WTC11 (cell line): Measurements from ENCODE around the gene HPCA.

Experiments used
- CREB1 ChIP-seq: sonication (generic); formaldehyde crosslinking; IDR thresholded peaks from 2 replicates; pipeline ENCODE4 v1.8.0; 2023; ENCODE audit warnings: mild to moderate bottlenecking, missing genetic modification reagents
- NFATC4 ChIP-seq: fragments of 250-450 bp; sonication (Bioruptor Pico); IDR thresholded peaks from 2 replicates; pipeline ENCODE4 v1.9.0; 2021; ENCODE audit warnings: mild to moderate bottlenecking
- SP1 ChIP-seq: sonication (generic); formaldehyde crosslinking; conservative IDR thresholded peaks from 2 replicates; pipeline ENCODE4 v1.8.1; 2022; ENCODE audit warnings: missing genetic modification reagents
- TCF7 ChIP-seq: sonication (generic); formaldehyde crosslinking; IDR thresholded peaks from 2 replicates; pipeline ENCODE4 v1.8.0; 2022; ENCODE audit warnings: mild to moderate bottlenecking, low read depth, missing genetic modification reagents, moderate library complexity
- TEAD4 ChIP-seq: sonication (generic); formaldehyde crosslinking; IDR thresholded peaks from 2 replicates; pipeline ENCODE4 v1.8.0; 2022; ENCODE audit warnings: mild to moderate bottlenecking, missing genetic modification reagents
- ZNF232 ChIP-seq: sonication (generic); formaldehyde crosslinking; IDR thresholded peaks from 2 replicates; pipeline ENCODE4 v1.8.0; 2022; ENCODE audit warnings: mild to moderate bottlenecking, missing genetic modification reagents
- ZNF263 ChIP-seq: sonication (generic); formaldehyde crosslinking; IDR thresholded peaks from 2 replicates; pipeline ENCODE4 v1.8.1; 2022; ENCODE audit warnings: low read depth, mild to moderate bottlenecking, moderate library complexity, missing genetic modification reagents
- TF ChIP-seq, protein P1 (sequence below): sonication (generic); formaldehyde crosslinking; IDR thresholded peaks from 2 replicates; pipeline ENCODE4 v1.8.0; 2022; ENCODE audit warnings: missing genetic modification reagents
- TF ChIP-seq, protein P2 (sequence below): sonication (generic); formaldehyde crosslinking; conservative IDR thresholded peaks from 2 replicates; pipeline ENCODE4 v1.8.1; 2023; ENCODE audit warnings: mild to moderate bottlenecking, low read depth, missing genetic modification reagents, moderate library complexity
- TF ChIP-seq, protein P3 (sequence below): fragments of 200-600 bp; IDR thresholded peaks from 2 replicates; pipeline ENCODE4 v1.8.0; 2022; ENCODE audit warnings: antibody characterized with exemption

DNA sequence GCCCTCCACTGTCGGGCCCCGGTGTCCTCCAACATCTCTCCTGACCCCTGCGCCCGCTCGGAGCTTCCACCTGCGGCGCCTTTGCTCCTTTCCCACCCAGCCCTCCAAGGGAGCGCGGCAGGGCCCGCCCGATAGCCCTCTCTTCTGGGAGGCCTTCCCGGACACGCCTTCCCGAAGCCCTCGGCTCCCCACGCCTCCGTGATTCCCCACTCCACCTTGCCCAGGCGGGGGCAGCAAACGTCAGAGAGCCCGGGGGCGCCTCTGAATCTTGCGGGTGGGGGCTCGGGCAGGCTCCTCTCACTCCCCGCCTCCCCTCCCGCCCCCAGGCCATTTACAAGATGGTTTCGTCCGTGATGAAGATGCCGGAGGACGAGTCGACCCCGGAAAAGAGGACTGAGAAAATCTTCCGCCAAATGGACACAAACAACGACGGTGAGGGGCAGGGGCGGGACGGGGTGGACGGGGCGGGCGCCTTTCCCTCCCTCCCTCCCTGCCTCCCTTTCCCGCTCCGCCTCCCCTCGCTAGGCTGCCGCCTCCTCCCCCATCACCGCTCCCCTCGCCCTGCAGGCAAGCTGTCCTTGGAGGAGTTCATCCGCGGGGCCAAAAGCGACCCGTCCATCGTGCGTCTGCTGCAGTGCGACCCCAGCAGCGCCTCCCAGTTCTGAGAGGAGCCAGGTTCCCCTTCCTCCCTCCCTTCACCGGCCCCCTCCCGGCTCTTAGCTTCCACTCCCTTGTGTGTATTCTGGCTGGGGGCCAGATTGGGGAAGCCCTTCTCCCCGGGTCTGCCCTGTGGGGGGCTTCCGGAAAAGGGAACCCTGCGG, 7.1 kb downstream of the HPCA start:
- TF ChIP-seq TCF7 (CRISPR knock-in tag) (no peak), CREB1 (CRISPR knock-in tag) (no peak), ZNF263 (CRISPR knock-in tag) (no peak), ZNF232 (CRISPR knock-in tag) (no peak), TEAD4 (no peak), NFATC4 (no peak), SP1 (CRISPR knock-in tag) (no peak; the same call in 1 of the 2 replicates)
- TF ChIP-seq, protein P1, sequence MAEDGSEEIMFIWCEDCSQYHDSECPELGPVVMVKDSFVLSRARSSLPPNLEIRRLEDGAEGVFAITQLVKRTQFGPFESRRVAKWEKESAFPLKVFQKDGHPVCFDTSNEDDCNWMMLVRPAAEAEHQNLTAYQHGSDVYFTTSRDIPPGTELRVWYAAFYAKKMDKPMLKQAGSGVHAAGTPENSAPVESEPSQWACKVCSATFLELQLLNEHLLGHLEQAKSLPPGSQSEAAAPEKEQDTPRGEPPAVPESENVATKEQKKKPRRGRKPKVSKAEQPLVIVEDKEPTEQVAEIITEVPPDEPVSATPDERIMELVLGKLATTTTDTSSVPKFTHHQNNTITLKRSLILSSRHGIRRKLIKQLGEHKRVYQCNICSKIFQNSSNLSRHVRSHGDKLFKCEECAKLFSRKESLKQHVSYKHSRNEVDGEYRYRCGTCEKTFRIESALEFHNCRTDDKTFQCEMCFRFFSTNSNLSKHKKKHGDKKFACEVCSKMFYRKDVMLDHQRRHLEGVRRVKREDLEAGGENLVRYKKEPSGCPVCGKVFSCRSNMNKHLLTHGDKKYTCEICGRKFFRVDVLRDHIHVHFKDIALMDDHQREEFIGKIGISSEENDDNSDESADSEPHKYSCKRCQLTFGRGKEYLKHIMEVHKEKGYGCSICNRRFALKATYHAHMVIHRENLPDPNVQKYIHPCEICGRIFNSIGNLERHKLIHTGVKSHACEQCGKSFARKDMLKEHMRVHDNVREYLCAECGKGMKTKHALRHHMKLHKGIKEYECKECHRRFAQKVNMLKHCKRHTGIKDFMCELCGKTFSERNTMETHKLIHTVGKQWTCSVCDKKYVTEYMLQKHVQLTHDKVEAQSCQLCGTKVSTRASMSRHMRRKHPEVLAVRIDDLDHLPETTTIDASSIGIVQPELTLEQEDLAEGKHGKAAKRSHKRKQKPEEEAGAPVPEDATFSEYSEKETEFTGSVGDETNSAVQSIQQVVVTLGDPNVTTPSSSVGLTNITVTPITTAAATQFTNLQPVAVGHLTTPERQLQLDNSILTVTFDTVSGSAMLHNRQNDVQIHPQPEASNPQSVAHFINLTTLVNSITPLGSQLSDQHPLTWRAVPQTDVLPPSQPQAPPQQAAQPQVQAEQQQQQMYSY (CRISPR knock-in tag): no peak
- TF ChIP-seq, protein P2, sequence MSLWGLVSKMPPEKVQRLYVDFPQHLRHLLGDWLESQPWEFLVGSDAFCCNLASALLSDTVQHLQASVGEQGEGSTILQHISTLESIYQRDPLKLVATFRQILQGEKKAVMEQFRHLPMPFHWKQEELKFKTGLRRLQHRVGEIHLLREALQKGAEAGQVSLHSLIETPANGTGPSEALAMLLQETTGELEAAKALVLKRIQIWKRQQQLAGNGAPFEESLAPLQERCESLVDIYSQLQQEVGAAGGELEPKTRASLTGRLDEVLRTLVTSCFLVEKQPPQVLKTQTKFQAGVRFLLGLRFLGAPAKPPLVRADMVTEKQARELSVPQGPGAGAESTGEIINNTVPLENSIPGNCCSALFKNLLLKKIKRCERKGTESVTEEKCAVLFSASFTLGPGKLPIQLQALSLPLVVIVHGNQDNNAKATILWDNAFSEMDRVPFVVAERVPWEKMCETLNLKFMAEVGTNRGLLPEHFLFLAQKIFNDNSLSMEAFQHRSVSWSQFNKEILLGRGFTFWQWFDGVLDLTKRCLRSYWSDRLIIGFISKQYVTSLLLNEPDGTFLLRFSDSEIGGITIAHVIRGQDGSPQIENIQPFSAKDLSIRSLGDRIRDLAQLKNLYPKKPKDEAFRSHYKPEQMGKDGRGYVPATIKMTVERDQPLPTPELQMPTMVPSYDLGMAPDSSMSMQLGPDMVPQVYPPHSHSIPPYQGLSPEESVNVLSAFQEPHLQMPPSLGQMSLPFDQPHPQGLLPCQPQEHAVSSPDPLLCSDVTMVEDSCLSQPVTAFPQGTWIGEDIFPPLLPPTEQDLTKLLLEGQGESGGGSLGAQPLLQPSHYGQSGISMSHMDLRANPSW: no peak
- TF ChIP-seq, protein P3, sequence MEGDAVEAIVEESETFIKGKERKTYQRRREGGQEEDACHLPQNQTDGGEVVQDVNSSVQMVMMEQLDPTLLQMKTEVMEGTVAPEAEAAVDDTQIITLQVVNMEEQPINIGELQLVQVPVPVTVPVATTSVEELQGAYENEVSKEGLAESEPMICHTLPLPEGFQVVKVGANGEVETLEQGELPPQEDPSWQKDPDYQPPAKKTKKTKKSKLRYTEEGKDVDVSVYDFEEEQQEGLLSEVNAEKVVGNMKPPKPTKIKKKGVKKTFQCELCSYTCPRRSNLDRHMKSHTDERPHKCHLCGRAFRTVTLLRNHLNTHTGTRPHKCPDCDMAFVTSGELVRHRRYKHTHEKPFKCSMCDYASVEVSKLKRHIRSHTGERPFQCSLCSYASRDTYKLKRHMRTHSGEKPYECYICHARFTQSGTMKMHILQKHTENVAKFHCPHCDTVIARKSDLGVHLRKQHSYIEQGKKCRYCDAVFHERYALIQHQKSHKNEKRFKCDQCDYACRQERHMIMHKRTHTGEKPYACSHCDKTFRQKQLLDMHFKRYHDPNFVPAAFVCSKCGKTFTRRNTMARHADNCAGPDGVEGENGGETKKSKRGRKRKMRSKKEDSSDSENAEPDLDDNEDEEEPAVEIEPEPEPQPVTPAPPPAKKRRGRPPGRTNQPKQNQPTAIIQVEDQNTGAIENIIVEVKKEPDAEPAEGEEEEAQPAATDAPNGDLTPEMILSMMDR: no peak; the same call in 1 of the 2 replicates
